Islet of Langerhans (tissue), 1 donor: ENCODE measurements around the gene PDE4DIP.
"Not testable (repeated sequence)": the region's sequence is repeated elsewhere in the genome, so short reads cannot be mapped to it uniquely, and the experiment has no call there.

Experiments used
- FAIRE-seq: peaks from one replicate; lab custom pipeline; 2011; peaks lifted over from hg19 to GRCh38; lab: Jason Lieb, UNC

Gene PDE4DIP

GRCh38 chr1:148921047-148921446 is 76.8 kb downstream of the PDE4DIP start:
- not testable (repeated sequence) for FAIRE-seq

GRCh38 chr1:148923798-148924197 is 79.6 kb downstream of the PDE4DIP start:
- not testable (repeated sequence) for FAIRE-seq

GRCh38 chr1:148927645-148928044 is 83.4 kb downstream of the PDE4DIP start:
- FAIRE-seq, result not testable (repeated sequence)

GRCh38 chr1:148929253-148929652 is 85.0 kb downstream of the PDE4DIP start:
- FAIRE-seq, result not testable (repeated sequence)

GRCh38 chr1:148935381-148936002 is 91.3 kb downstream of the PDE4DIP start:
- not testable (repeated sequence) for FAIRE-seq

GRCh38 chr1:148942906-148943305 is 98.7 kb downstream of the PDE4DIP start:
- FAIRE-seq, result not testable (repeated sequence)

GRCh38 chr1:148945130-148945529 is 100.9 kb downstream of the PDE4DIP start:
- not testable (repeated sequence) for FAIRE-seq

- not testable (repeated sequence) for FAIRE-seq
These were observed 104.5 kb downstream of the PDE4DIP start for GRCh38 chr1:148948768-148949167.

- FAIRE-seq, result not testable (repeated sequence)
These were observed 107.4 kb downstream of the PDE4DIP start for GRCh38 chr1:148951336-148952227.

GRCh38 chr1:148952253-148952937 is 108.2 kb downstream of the PDE4DIP start:
- not testable (repeated sequence) for FAIRE-seq

- not testable (repeated sequence) for FAIRE-seq
These were observed 108.8 kb downstream of the PDE4DIP start for GRCh38 chr1:148952938-148953616.

- FAIRE-seq, result not testable (repeated sequence)
These were observed 109.5 kb downstream of the PDE4DIP start for GRCh38 chr1:148953730-148954129.

GRCh38 chr1:148958343-148958742 is 114.1 kb downstream of the PDE4DIP start:
- not testable (repeated sequence) for FAIRE-seq

GRCh38 chr1:148960212-148961000 is 116.2 kb downstream of the PDE4DIP start:
- FAIRE-seq, result not testable (repeated sequence)

- not testable (repeated sequence) for FAIRE-seq
These were observed 118.1 kb downstream of the PDE4DIP start for GRCh38 chr1:148962127-148962857.

- FAIRE-seq, result not testable (repeated sequence)
These were observed 121.9 kb downstream of the PDE4DIP start for GRCh38 chr1:148966084-148966483.

- FAIRE-seq, result not testable (repeated sequence)
These were observed 123.4 kb downstream of the PDE4DIP start for GRCh38 chr1:148967580-148967979.

- FAIRE-seq, result not testable (repeated sequence)
These were observed 124.5 kb downstream of the PDE4DIP start for GRCh38 chr1:148968682-148969081.

GRCh38 chr1:148969126-148969525 is 124.9 kb downstream of the PDE4DIP start:
- not testable (repeated sequence) for FAIRE-seq

- not testable (repeated sequence) for FAIRE-seq
These were observed 131.2 kb downstream of the PDE4DIP start for GRCh38 chr1:148975453-148975852.
